Muscle of leg (tissue), 11 donors: Measurements from ENCODE around the gene ADGB. TPM values are rescaled to one million over a fixed set of nuclear protein-coding genes. Genes with fewer than 3 reads are reported as not detected.

Experiments
- DNase-seq: peaks from one replicate; pipeline ENCODE4 v3.0.0; 2013
- H3K27ac ChIP-seq: one replicate; pipeline ENCODE4 v1.5.1; 2013; ENCODE audit warnings: mild to moderate bottlenecking, low read length, control low read depth
- H3K27me3 ChIP-seq: one replicate; pipeline ENCODE4 v1.6.1; 2013; ENCODE audit warnings: low read length; ENCODE audit not compliant: control insufficient read depth, insufficient read depth
- H3K36me3 ChIP-seq: one replicate; pipeline ENCODE4 v1.6.1; 2013; ENCODE audit warnings: low read length; ENCODE audit not compliant: control insufficient read depth, insufficient read depth
- H3K4me1 ChIP-seq: one replicate; pipeline ENCODE4 v1.6.1; 2013; ENCODE audit warnings: low read length; ENCODE audit not compliant: control insufficient read depth, insufficient read depth
- H3K4me3 ChIP-seq: one replicate; pipeline ENCODE4 v1.5.1; 2013; ENCODE audit warnings: low read length, control low read depth
- H3K9me3 ChIP-seq: replicated peaks from 2 replicates; pipeline ENCODE4 v1.6.1; 2013; ENCODE audit warnings: low read depth, low read length; ENCODE audit not compliant: control insufficient read depth
- WGBS: methylation state at CpG from one replicate; pipeline ENCODE4 v1.1.5; 2013; ENCODE audit warnings: missing lambda C conversion rate; ENCODE audit not compliant: insufficient coverage; 5-methylcytosine and 5-hydroxymethylcytosine counted together
- polyA plus RNA-seq, 8 donors: library from polyadenylated mRNA; unstranded; fragments of 120-200 nt; gene quantifications; one replicate each; pipeline versions ENCODE4 v1.2.1 to v1.2.3, GENCODE V29; 2013; ENCODE audit warnings: inconsistent platforms in 1 of 8, low replicate concordance in 1 of 8; ENCODE audit not compliant: insufficient read length in 8 of 8, insufficient read depth in 1 of 8
- total RNA-seq: library from RNA; stranded (reverse); fragments of 120-200 nt; gene quantifications from one replicate; pipeline ENCODE4 v1.2.4, GENCODE V29; 2013

ADGB gene
- total and polyA plus RNA-seq, 9 donors: 0.04 to 0.45 (median 0.04) TPM; not detected in 5

- no peaks in the 10 kb centered on the region for H3K36me3 ChIP-seq
- no peaks in the 10 kb centered on the region for H3K4me1 ChIP-seq
- no peak for DNase-seq
- H3K27ac ChIP-seq: no peak overlapping the region
- H3K9me3 ChIP-seq: no peaks in the 10 kb centered on the region
- no peak overlapping the region for H3K4me3 ChIP-seq
- no peaks in the 10 kb centered on the region for H3K27me3 ChIP-seq
- 59% methylated on average over 2 of the region's 4 CpGs for WGBS
Observed at GRCh38 chr6:146719387-146719786, 120.6 kb downstream of the ADGB start.

GRCh38 chr6:146739696-146740095, 140.9 kb downstream of the ADGB start:
- Histone ChIP-seq H3K36me3 (no peaks in the 10 kb centered on the region), H3K9me3 (no peaks in the 10 kb centered on the region), H3K4me3 (no peak overlapping the region), H3K27ac (no peak overlapping the region), H3K4me1 (no peaks in the 10 kb centered on the region), H3K27me3 (no peaks in the 10 kb centered on the region)
- WGBS: 27% methylated on average over 3 of the region's 3 CpGs
- DNase-seq: peak; percentile 53

- Histone ChIP-seq H3K36me3 (no peaks in the 10 kb centered on the region), H3K4me1 (no peaks in the 10 kb centered on the region), H3K27ac (no peak overlapping the region), H3K9me3 (no peaks in the 10 kb centered on the region), H3K4me3 (no peak overlapping the region), H3K27me3 (no peaks in the 10 kb centered on the region)
- no peak for DNase-seq
Observed at GRCh38 chr6:146741609-146742008, 142.8 kb downstream of the ADGB start.

DNA sequence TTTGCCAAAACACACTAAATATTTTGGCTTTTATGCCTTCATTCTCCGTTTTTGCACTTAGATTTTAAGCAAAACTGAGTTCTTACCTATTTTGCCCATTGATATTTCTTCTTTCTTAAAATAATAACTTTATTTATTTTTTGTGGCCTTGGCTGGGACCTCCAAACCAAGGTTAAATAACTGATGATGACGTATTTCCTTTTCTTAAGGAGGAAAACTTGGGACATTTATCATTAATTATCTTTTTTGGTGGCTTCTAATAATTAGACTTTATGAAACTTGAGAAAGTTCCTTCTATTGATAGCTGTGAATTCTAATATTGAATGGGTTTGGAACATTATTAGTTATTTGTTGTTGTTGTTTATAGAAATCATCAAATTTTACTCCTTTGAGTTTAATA, 154.5 kb downstream of the ADGB start:
- no peak for DNase-seq
- WGBS: no CpG with 5 or more reads among the region's 2 CpGs
- Histone ChIP-seq H3K4me3 (no peak overlapping the region), H3K9me3 (no peaks in the 10 kb centered on the region), H3K4me1 (no peaks in the 10 kb centered on the region), H3K36me3 (no peaks in the 10 kb centered on the region), H3K27ac (no peak overlapping the region), H3K27me3 (no peaks in the 10 kb centered on the region)

GRCh38 chr6:146767632-146768031, 168.9 kb downstream of the ADGB start:
- Histone ChIP-seq H3K27me3 (no peaks in the 10 kb centered on the region), H3K36me3 (no peaks in the 10 kb centered on the region), H3K4me1 (no peaks in the 10 kb centered on the region), H3K9me3 (no peaks in the 10 kb centered on the region), H3K27ac (no peak overlapping the region), H3K4me3 (no peak overlapping the region)
- no CpG with 5 or more reads among the region's 1 CpG for WGBS
- DNase-seq: peak; percentile 16

- H3K4me1 ChIP-seq: no peaks in the 10 kb centered on the region
- H3K9me3 ChIP-seq: no peaks in the 10 kb centered on the region
- no peaks in the 10 kb centered on the region for H3K27me3 ChIP-seq
- no peak overlapping the region for H3K4me3 ChIP-seq
- no peak overlapping the region for H3K27ac ChIP-seq
- no peak for DNase-seq
- no CpG with 5 or more reads among the region's 2 CpGs for WGBS
- no peaks in the 10 kb centered on the region for H3K36me3 ChIP-seq
Observed at GRCh38 chr6:146768722-146769121, 169.9 kb downstream of the ADGB start.

DNA sequence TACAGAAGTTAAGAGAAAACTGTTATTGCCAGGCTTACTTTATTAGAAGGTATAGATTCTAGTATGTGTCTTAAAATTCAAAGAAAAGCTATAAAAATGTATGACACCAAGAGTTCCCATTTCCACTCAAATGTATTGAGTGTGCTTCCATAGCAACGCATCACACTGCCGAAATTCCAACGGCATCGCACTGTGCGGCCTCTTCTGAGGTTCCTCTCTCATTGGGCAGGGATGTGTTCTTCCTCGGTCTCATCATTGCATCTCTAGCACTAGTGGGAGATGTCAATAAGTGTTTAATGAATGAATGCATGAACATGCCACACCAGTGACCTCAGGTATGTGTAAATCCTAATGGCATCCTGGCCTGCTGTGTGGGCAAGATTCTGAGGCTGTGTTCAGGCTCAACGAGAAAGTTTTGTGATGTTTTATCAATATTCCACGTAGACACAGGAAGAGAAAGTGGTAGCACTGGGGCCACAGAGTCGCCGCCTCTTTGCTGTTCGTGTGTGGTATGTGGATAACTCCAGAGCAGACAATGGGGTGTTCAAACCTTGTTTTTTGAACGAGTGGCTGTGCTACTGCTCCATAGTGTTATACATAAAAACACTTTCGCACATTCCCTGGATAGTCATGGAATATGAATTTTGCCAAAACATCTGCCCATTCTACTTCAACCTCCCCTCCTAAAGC, 171.6 kb downstream of the ADGB start:
- Histone ChIP-seq H3K36me3 (no peaks in the 10 kb centered on the region), H3K27ac (peak overlapping the region; percentile 73), H3K4me3 (no peak overlapping the region), H3K27me3 (no peaks in the 10 kb centered on the region), H3K9me3 (no peaks in the 10 kb centered on the region), H3K4me1 (no peaks in the 10 kb centered on the region)
- WGBS: 75% methylated on average over 5 of the region's 13 CpGs
- DNase-seq: peak; percentile 22

DNA sequence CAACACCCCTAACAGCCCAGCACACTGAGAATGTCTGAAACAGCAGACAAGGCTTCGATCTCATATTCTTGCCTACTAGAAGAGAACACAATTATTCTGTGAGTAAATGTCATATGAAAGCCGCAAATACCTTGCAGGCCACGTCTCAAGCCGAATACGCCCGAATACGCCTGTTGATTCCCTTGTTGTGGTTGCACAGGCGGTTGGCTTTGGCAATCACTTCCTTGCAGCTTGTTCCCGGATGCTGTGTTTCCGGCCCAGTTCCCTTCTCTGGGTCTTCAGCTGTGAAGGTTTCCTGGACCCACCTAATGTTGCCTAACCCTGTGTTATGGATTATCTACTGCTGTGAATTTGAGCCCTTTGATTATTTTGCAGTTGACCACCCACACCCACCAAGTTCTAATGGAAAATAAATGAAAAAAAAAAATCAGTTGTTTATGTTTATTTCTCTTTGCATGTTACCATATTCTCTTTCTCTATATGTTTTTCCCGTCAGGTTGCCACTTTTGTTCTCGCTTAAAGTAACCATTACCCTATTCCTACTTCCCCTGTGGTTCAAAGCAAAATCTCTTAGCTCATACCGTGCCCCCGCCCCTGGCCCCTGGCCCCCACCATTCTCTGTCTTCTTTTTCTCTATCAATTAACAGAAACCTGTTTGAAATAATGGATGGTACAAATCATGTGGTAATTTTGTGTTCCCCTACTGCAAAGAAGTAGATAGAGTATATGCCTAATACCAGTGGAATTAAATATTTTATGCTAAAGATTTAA, 172.4 kb downstream of the ADGB start:
- H3K9me3 ChIP-seq: no peaks in the 10 kb centered on the region
- WGBS: 79% methylated on average over 7 of the region's 14 CpGs
- no peak overlapping the region for H3K4me3 ChIP-seq
- H3K27me3 ChIP-seq: no peaks in the 10 kb centered on the region
- no peaks in the 10 kb centered on the region for H3K4me1 ChIP-seq
- H3K27ac ChIP-seq: peak overlapping the region; percentile 73
- peak; percentile 74 for DNase-seq
- H3K36me3 ChIP-seq: no peaks in the 10 kb centered on the region

DNA sequence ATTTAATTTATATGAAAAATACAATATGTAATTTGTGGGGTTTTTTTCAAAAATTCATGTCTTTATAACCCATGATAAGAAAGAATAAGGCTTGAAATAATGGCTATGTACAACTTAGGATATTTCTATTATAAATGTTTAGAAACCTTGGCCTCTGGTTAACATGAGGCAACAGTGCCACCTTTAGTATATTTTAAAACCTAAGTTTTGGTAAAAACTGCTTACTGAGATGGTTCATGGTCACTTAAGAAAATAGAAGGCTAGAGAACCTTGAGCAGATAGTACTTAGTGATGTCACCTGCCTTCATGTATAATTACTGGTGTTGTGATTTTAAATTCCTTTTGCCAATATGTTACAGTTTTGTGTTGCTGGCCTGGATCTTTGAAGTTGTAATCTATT, 176.4 kb downstream of the ADGB start:
- H3K27ac ChIP-seq: no peak overlapping the region
- DNase-seq: no peak
- H3K27me3 ChIP-seq: no peaks in the 10 kb centered on the region
- H3K9me3 ChIP-seq: no peaks in the 10 kb centered on the region
- H3K4me1 ChIP-seq: no peaks in the 10 kb centered on the region
- H3K4me3 ChIP-seq: no peak overlapping the region
- H3K36me3 ChIP-seq: no peaks in the 10 kb centered on the region

- Histone ChIP-seq H3K4me1 (no peaks in the 10 kb centered on the region), H3K36me3 (no peaks in the 10 kb centered on the region), H3K27ac (no peak overlapping the region), H3K9me3 (no peaks in the 10 kb centered on the region), H3K4me3 (no peak overlapping the region), H3K27me3 (no peaks in the 10 kb centered on the region)
- WGBS: no CpG with 5 or more reads among the region's 3 CpGs
- DNase-seq: no peak
Observed at GRCh38 chr6:146781836-146782235, 183.1 kb downstream of the ADGB start.
